H9 (cell line): ENCODE measurements around the gene DOCK7. TPM values are rescaled to one million over a fixed set of nuclear protein-coding genes. Genes with fewer than 3 reads are reported as not detected.

ENCODE experiments used
- DNase-seq: peaks from one replicate; pipeline ENCODE4 v3.0.0-alpha.2; 2017
- H2AFZ ChIP-seq: one replicate; pipeline ENCODE4 v1.6.1; 2013; ENCODE audit warnings: mild to moderate bottlenecking, low read length, control low read depth, moderate library complexity
- H2AK5ac ChIP-seq: 2 replicates; pipeline ENCODE4 v1.6.1; 2013; ENCODE audit warnings: low read length, control low read depth, mixed read lengths; ENCODE audit not compliant: insufficient read length
- H2BK120ac ChIP-seq: one replicate; pipeline ENCODE4 v1.6.1; 2013; ENCODE audit warnings: low read depth, mild to moderate bottlenecking, low read length, control low read depth, inconsistent platforms; ENCODE audit not compliant: poor library complexity, severe bottlenecking
- H2BK12ac ChIP-seq: 2 replicates; pipeline ENCODE4 v1.6.1; 2013; ENCODE audit warnings: low read length, control low read depth, mixed read lengths, low read depth; ENCODE audit not compliant: insufficient read length
- H2BK15ac ChIP-seq: 2 replicates; pipeline ENCODE4 v1.6.1; 2013; ENCODE audit warnings: low read depth, low read length, control low read depth
- H2BK20ac ChIP-seq: one replicate; pipeline ENCODE4 v1.6.1; 2013; ENCODE audit warnings: low read depth, mild to moderate bottlenecking, low read length, control low read depth, inconsistent platforms; ENCODE audit not compliant: poor library complexity, severe bottlenecking
- H2BK5ac ChIP-seq: 2 replicates; pipeline ENCODE4 v1.6.1; 2013; ENCODE audit warnings: low read length, control low read depth, mixed read lengths; ENCODE audit not compliant: insufficient read length
- H3K14ac ChIP-seq: 2 replicates; pipeline ENCODE4 v1.6.1; 2013; ENCODE audit warnings: low read length, control low read depth; ENCODE audit not compliant: insufficient read depth
- H3K18ac ChIP-seq: 2 replicates; pipeline ENCODE4 v1.6.1; 2013; ENCODE audit warnings: low read depth, mild to moderate bottlenecking, mixed read lengths, low read length, control low read depth; ENCODE audit not compliant: insufficient read length
- H3K23ac ChIP-seq: 2 replicates; pipeline ENCODE4 v1.6.1; 2013; ENCODE audit warnings: low read length, control low read depth, mixed read lengths, low read depth; ENCODE audit not compliant: insufficient read length
- H3K23me2 ChIP-seq: 2 replicates; pipeline ENCODE4 v1.6.1; 2013; ENCODE audit warnings: low read depth, mild to moderate bottlenecking, mixed read lengths, low read length, control low read depth; ENCODE audit not compliant: insufficient read length, poor library complexity, severe bottlenecking
- H3K27ac ChIP-seq: 2 replicates; pipeline ENCODE4 v1.5.1; 2013; ENCODE audit warnings: low read length, control low read depth, mixed read lengths, low read depth; ENCODE audit not compliant: insufficient read length
- H3K27me3 ChIP-seq: 2 replicates; pipeline ENCODE4 v1.6.1; 2013; ENCODE audit warnings: low read length, control low read depth, inconsistent platforms; ENCODE audit not compliant: insufficient read depth
- H3K4ac ChIP-seq: 2 replicates; pipeline ENCODE4 v1.6.1; 2013; ENCODE audit warnings: low read depth, mild to moderate bottlenecking, control low read depth, inconsistent platforms, low read length, moderate library complexity
- H3K4me1 ChIP-seq: 2 replicates; pipeline ENCODE4 v1.6.1; 2013; ENCODE audit warnings: low read length, control low read depth, inconsistent platforms; ENCODE audit not compliant: insufficient read depth
- H3K4me2 ChIP-seq: 2 replicates; pipeline ENCODE4 v1.6.1; 2013; ENCODE audit warnings: low read length, control low read depth, mixed read lengths; ENCODE audit not compliant: insufficient read length, insufficient read depth
- H3K56ac ChIP-seq: 2 replicates; pipeline ENCODE4 v1.6.1; 2013; ENCODE audit warnings: low read depth, mild to moderate bottlenecking, mixed read lengths, low read length, control low read depth; ENCODE audit not compliant: insufficient read length
- H3K79me1 ChIP-seq: 2 replicates; pipeline ENCODE4 v1.6.1; 2013; ENCODE audit warnings: low read depth, mild to moderate bottlenecking, moderate library complexity, low read length, control low read depth, inconsistent platforms; ENCODE audit not compliant: insufficient read depth, poor library complexity, severe bottlenecking
- H3K79me2 ChIP-seq: 2 replicates; pipeline ENCODE4 v1.6.1; 2013; ENCODE audit warnings: low read length, control low read depth, inconsistent platforms; ENCODE audit not compliant: insufficient read depth
- H3K9ac ChIP-seq: 2 replicates; pipeline ENCODE4 v1.6.1; 2013; ENCODE audit warnings: low read length, control low read depth, mixed read lengths; ENCODE audit not compliant: insufficient read length; ENCODE audit errors: extremely low read depth
- H3K9me3 ChIP-seq: one replicate; pipeline ENCODE4 v1.6.1; 2013; ENCODE audit warnings: low read depth, low read length, inconsistent platforms; ENCODE audit not compliant: control insufficient read depth
- H3T11ph ChIP-seq: one replicate; pipeline ENCODE4 v1.6.1; 2013; ENCODE audit warnings: mild to moderate bottlenecking, low read length, control low read depth, inconsistent platforms
- H4K20me1 ChIP-seq: one replicate; pipeline ENCODE4 v1.6.1; 2013; ENCODE audit not compliant: control insufficient read depth, insufficient read length, insufficient read depth
- H4K5ac ChIP-seq: 2 replicates; pipeline ENCODE4 v1.6.1; 2013; ENCODE audit warnings: low read depth, mild to moderate bottlenecking, mixed read lengths, low read length, control low read depth; ENCODE audit not compliant: insufficient read length
- H4K8ac ChIP-seq: replicated peaks from 2 replicates; pipeline ENCODE4 v1.6.1; 2013; ENCODE audit warnings: low read length, control low read depth, mixed read lengths, low read depth; ENCODE audit not compliant: insufficient read length
- H4K91ac ChIP-seq: 2 replicates; pipeline ENCODE4 v1.6.1; 2013; ENCODE audit warnings: low read depth, mild to moderate bottlenecking, moderate library complexity, mixed read lengths, low read length, control low read depth; ENCODE audit not compliant: insufficient read length
- H3K27ac Mint-ChIP-seq, 3 experiments: 2 replicates in 2 of 3; 3 replicates in 1 of 3; pipeline ENCODE4 v1.8.0; 2020 to 2021; ENCODE audit warnings: mixed read lengths in 3 of 3, mild to moderate bottlenecking in 1 of 3, moderate library complexity in 1 of 3
- H3K27me3 Mint-ChIP-seq: 2 replicates; pipeline ENCODE4 v1.8.0; 2021; ENCODE audit warnings: low read depth, mild to moderate bottlenecking, moderate library complexity, mixed read lengths
- H3K36me3 Mint-ChIP-seq, 3 experiments: 2 replicates in 2 of 3; 3 replicates in 1 of 3; pipeline ENCODE4 v1.8.0; 2020 to 2021; ENCODE audit warnings: low read depth in 3 of 3, mixed read lengths in 3 of 3; ENCODE audit not compliant: insufficient read depth in 1 of 3
- H3K4me1 Mint-ChIP-seq, 2 experiments: 2 replicates each; pipeline ENCODE4 v1.8.0; 2020; ENCODE audit warnings: mixed read lengths in 2 of 2
- H3K4me3 Mint-ChIP-seq, 2 experiments: 2 replicates in 1 of 2; 3 replicates in 1 of 2; pipeline ENCODE4 v1.8.0; 2020 to 2021; ENCODE audit warnings: mild to moderate bottlenecking in 2 of 2, mixed read lengths in 2 of 2, moderate library complexity in 1 of 2
- H3K9me3 Mint-ChIP-seq, 2 experiments: 2 replicates in 1 of 2; 3 replicates in 1 of 2; pipeline ENCODE4 v1.8.0; 2020; ENCODE audit warnings: mild to moderate bottlenecking in 2 of 2, mixed read lengths in 2 of 2, moderate library complexity in 1 of 2
- CTCF ChIP-seq: fragments of 200-600 bp; sonication (generic); conservative IDR thresholded peaks from 3 replicates; pipeline ENCODE4 v1.8.0; 2021; ENCODE audit warnings: antibody characterized with exemption, mild to moderate bottlenecking
- WGBS: extraction: QIAGEN DNeasy Blood & Tissue Kit; methylation state at CpG from one replicate; pipeline ENCODE4 v1.1.7; 2013; ENCODE audit warnings: missing lambda C conversion rate, low lambda C conversion rate, mixed read lengths; ENCODE audit not compliant: insufficient read length; ENCODE audit errors: extremely low coverage; 5-methylcytosine and 5-hydroxymethylcytosine counted together
- total RNA-seq: library from RNA; stranded (reverse); gene quantifications from 2 replicates; pipeline ENCODE4 v1.2.1, GENCODE V29; 2021

Gene DOCK7
- total RNA-seq, 1 experiment from 2014 or later = 36.8 TPM

- H2BK5ac ChIP-seq = no peak overlapping the region
- no peak overlapping the region for H2BK15ac ChIP-seq
- peaks cover 4% of the 10 kb centered on the region for H3K79me2 ChIP-seq
- no peak overlapping the region for H2AFZ ChIP-seq
- no peak overlapping the region for H3K27ac ChIP-seq
- H2AK5ac ChIP-seq = no peak overlapping the region
- no peak overlapping the region for H4K5ac ChIP-seq
- H3T11ph ChIP-seq = no peak overlapping the region
- no peaks in the 10 kb centered on the region for H3K27me3 ChIP-seq
- no peak overlapping the region for H3K4me2 ChIP-seq
- no peak for TF ChIP-seq CTCF
- H3K79me1 ChIP-seq = peaks cover 13% of the 10 kb centered on the region
- DNase-seq = no peak
- H3K23ac ChIP-seq = no peak overlapping the region
- H3K4me1 Mint-ChIP-seq = peaks cover 23 to 24% of the 10 kb centered on the region in 2 experiments
- no peak overlapping the region for H3K56ac ChIP-seq
- H3K23me2 ChIP-seq = peaks cover 8% of the 10 kb centered on the region
- WGBS = no CpG with 5 or more reads among the region's 3 CpGs
- no peak overlapping the region for H4K91ac ChIP-seq
- H4K20me1 ChIP-seq = no peaks in the 10 kb centered on the region
- no peak overlapping the region for H3K9ac ChIP-seq
- no peak overlapping the region for H3K14ac ChIP-seq
- H2BK20ac ChIP-seq = no peak overlapping the region
- peak overlapping the region in 1 of 2 experiments; percentile 13; a peak in 3 of 5 replicates for H3K4me3 Mint-ChIP-seq
- H3K4me1 ChIP-seq = peaks cover 12% of the 10 kb centered on the region; the same call in 1 of the 2 replicates
- H3K18ac ChIP-seq = no peak overlapping the region
- H3K27ac Mint-ChIP-seq = no peak overlapping the region
- no peak overlapping the region for H4K8ac ChIP-seq
- no peak overlapping the region for H2BK120ac ChIP-seq
- peaks cover 0 to 3% of the 10 kb centered on the region in 2 experiments; a peak in 2 of 5 replicates for H3K9me3 Mint-ChIP-seq
- no peak overlapping the region for H2BK12ac ChIP-seq
- H3K4ac ChIP-seq = no peak overlapping the region
- peaks cover 0 to 3% (median 0%) of the 10 kb centered on the region in 3 experiments; a peak in 2 of 7 replicates for H3K36me3 Mint-ChIP-seq
- H3K27me3 Mint-ChIP-seq = no peaks in the 10 kb centered on the region
- no peaks in the 10 kb centered on the region for H3K9me3 ChIP-seq
Observed at GRCh38 chr1:62685431-62685859, 2.7 kb downstream of the DOCK7 start.
